HG03575 (cell line): ENCODE results near the gene VAV2.
"Not testable (repeated sequence)": the region's sequence is repeated elsewhere in the genome, so short reads cannot be mapped to it uniquely, and the experiment has no call there.

ENCODE experiments used
- ATAC-seq: cut with Tn5 transposase; IDR thresholded peaks from one replicate; pipeline ENCODE4 v1.9.1; 2021; ENCODE audit not compliant: unreplicated experiment, insufficient number of reproducible peaks, low FRiP score; ENCODE audit errors: extremely low read depth

The VAV2 gene

GRCh38 chr9:133777871-133778270 lies 214.3 kb downstream of the VAV2 start:
- no peak for ATAC-seq

GRCh38 chr9:133777068-133777791 lies 214.9 kb downstream of the VAV2 start:
- no peak for ATAC-seq

- no peak for ATAC-seq
These were observed 215.9 kb downstream of the VAV2 start for GRCh38 chr9:133775951-133776905.

- ATAC-seq, result no peak
These were observed 216.8 kb downstream of the VAV2 start for GRCh38 chr9:133775291-133775690.

- no peak for ATAC-seq
These were observed 217.3 kb downstream of the VAV2 start for GRCh38 chr9:133774799-133775198.

- no peak for ATAC-seq
These were observed 218.1 kb downstream of the VAV2 start for GRCh38 chr9:133773889-133774655.

- no peak for ATAC-seq
These were observed 219.5 kb downstream of the VAV2 start for GRCh38 chr9:133772581-133772980.

GRCh38 chr9:133771486-133772482 lies 220.3 kb downstream of the VAV2 start:
- ATAC-seq, result no peak

DNA sequence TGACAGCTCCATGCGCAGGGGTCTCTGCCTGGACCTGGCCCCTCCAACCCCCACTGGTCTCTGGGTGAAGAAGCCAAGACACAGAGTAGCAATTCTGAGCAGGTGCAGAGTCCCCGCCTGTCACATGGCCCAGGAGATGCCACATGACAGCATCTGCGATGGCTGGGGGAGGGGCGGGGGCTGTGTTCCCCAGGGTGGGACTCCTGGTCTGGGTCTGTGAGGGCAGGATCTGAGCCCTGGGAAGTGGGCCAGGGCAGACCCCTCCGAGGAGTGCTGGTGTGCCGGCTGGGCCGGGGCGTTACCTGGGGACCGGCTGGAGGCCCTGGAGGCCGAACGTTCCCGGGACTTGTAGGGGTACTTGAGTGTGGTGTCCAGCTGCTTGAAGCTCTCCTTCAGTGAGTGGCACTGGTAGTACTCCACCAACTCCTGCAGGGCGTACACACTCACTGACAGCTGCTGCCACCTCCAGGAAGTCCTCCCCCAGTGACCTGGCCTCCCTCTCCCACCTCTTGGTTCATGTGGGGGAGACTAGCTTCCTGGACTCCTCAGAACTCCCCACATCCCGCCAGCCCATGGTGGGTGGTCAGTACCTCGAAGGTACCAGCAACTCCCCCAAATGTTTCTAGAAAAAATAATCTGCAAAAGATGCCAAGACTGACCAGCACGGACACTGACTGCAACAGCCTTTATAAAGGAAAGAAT lies 221.9 kb downstream of the VAV2 start:
- no peak for ATAC-seq

DNA sequence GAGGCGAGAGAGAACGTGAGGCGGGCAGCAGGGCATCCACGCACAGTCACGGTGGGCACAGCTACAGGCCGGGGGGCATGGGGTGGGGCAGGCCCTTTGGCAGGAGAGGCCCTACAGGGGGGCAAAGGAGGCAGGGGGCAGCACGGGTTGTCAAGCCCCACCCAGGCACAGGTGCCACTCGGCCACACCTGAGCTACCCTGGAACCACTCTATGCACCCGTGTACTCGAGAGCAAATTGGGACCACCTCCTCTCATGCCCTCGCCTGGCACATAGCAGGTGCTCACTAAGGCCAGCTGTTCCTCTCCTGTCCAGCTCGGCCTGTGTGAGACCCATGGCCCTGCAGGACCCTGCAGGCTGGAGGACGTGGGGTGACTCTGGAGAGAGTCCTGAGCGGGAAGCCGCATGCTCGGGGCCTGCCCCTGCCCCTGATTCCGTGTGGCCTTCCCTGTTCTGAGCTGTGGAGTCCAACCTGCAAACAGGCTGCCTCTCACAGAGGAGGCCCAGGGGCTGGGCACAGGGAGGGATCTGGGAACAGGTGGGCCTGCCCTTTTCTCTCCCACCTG lies 222.5 kb downstream of the VAV2 start:
- ATAC-seq, result no peak

DNA sequence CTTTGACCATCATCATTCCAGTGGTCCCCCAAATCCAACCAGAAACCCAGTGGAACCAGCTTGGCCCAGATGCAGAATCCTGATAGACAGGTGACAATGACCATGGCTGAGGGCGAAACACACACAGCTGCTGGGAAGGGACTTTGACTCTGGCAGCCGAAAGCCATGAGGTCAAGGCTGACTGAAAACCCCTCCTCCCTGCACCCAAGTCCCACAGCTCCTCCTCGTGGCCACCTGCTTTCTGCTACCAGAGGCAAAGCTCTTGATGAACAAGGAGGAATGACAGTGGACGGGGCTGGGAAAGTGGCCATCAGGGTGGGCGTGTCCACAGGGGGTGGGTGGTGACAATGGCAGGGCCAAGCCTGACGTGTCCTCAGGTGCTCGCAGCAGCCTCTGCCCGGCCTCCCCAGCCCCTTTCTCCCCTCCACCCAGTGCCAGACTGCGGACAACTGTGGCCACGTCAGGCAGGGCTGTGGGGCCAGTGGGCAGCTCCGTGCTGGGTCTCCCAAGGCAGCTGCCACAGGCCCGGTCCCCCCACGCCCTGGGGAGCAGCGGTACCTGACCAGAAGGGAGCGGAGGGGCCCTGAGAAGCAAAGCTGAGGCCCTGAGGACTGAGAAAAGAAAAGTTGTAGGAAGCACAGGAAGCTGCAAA lies 223.1 kb downstream of the VAV2 start:
- no peak for ATAC-seq

DNA sequence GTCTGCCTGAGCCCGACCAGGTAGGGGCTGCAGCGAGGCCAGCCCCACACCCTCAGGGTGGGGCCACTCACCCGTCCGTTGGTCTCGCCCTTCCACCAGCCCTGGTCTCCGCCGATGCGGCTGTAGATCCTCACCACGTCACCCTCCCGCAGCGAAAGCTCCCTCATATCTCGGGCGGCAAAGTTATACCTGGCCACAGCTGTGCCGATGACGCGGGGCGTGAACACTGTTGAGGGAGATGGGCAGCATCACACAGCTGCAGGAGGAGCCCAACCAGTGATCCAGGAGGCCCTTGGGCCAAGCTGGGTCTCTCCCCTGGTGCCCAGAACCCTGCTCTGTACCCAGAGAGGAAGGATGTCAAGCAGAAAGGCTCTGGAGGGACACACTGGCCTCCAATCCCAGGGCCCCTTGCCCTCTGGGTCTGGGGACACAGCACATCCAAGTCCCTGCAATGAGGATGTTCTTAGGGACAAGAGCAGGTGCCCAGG lies 223.7 kb downstream of the VAV2 start:
- ATAC-seq, result no peak

DNA sequence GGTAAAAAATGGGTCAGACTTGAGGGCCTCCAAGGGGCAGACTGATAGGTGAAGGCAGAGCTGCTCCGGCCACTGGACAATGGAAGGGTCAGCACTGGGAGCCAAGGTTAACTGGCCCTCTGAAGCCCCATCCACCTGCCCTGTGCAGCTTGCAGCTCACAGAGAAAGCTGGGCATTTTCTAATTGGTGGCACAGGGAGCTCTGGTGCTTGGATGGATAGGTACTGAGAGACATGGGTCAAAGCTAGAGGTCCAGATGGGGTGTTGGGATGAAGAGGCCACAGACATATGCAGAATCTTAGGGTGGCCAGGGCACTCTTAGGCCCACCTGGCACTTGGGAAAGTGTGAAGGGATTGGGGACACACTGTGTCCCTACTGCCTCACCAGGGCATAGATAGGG lies 224.5 kb downstream of the VAV2 start:
- ATAC-seq, result no peak

GRCh38 chr9:133767008-133767407 lies 225.1 kb downstream of the VAV2 start:
- no peak for ATAC-seq

DNA sequence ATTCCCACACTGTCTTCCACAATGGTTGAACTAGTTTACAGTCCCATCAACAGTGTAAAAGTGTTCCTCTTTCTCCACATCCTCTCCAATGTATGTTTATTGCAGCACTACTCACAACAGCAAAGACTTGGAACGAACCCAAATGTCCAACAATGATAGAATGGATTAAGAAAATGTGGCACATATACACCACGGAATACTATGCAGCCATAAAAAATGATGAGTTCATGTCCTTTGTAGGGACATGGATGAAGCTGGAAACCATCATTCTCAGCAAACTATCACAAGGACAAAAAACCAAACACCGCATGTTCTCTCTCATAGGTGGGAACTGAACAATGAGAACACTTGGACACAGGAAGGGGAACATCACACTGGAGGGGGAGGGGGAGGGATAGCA lies 225.9 kb downstream of the VAV2 start:
- not testable (repeated sequence) for ATAC-seq

GRCh38 chr9:133763272-133764183 lies 228.6 kb downstream of the VAV2 start:
- ATAC-seq, result no peak
